HG03432 (cell line): ENCODE results near the gene ZNF121.
"Not testable (repeated sequence)": the region's sequence is repeated elsewhere in the genome, so short reads cannot be mapped to it uniquely, and the experiment has no call there.

Experiments
- ATAC-seq: cut with Tn5 transposase; IDR thresholded peaks from one replicate; pipeline ENCODE4 v1.9.1; 2021; ENCODE audit warnings: mild to moderate bottlenecking, moderate library complexity; ENCODE audit not compliant: unreplicated experiment

Gene ZNF121

DNA sequence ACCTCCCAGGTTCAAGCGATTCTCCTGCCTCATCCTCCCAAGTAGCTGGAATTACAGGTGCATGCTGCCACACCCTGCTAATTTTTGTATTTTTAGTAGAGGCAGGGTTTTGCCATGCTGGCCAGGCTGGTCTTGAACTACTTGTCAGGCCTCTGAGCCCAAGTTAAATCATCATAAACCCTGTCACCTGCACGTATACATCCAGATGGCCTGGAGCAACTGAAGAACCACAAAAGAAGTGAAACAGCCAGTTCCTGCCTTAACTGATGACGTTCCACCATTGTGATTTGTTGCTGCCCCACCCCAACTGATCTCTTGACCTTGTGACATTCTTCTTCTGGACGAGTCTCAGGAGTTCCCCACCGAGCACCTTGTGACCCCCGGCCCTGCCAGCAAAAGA is 45.1 kb downstream of the ZNF121 start:
- not testable (repeated sequence) for ATAC-seq

DNA sequence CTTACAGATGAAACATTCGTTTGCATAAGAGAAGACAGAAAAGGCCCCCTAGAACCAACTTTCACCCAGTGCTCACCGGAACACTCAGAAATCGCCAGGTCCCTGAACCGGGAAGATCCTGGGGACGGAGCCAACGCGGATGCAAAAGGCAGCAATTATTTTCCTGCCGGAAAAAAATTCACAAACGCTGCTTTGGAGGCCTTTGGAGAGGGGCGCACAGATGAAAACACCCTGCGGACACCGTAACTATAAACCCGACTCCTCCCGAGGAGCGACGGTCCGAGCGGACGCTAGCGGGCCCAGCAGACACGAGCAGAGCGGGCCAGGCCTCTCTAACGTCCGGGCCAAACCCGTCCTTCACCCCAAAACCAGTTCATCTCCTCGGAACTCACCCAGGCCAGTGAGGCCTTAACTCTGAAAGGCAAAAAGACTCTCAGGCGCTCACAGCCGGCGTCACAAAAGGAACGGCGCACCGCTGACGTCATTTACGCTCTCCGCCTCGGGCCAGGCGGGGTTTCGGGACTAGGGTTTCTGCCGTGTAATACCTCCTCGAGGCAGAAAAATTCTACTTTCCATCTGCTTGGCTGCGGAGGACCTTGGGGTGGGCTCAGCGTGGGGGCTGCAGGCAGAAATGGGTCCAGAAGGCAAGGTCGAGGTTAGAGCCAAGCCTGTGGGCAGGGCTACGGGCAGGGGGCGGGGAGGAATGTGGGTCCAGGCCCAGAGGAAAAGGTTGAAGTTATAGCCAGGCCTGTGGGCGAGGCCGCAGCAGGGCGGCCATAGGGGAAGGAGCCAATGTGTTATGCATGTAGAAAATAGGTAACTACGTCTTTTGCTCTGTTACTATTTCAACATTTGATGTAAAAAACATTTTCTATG is 45.9 kb downstream of the ZNF121 start, which contains the start of gene ZNF426:
Gene ZNF426 (minus strand): TSS at position 463 of the 876 bp plus-strand sequence. CDS start 2,413 bp downstream, outside the sequence.
- ATAC-seq, result peak; percentile 85

DNA sequence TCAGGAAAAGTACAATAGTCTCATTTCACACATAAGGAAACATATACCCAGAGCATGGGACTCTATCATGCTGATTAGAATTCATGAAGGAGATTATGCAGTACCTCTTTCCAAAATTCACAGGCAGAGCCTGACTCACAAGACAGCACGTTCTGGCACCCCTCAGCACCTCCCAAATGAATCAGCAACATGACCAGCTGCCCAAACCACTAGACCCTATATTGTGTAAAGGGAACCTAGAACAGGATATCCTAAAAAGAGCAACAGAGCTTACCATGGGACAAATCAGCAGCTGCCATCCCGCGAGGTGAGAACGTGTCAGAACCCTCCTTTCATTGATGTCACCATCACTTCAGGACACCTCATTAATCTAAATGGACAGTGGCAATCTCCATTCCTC is 48.4 kb downstream of the ZNF121 start:
- no peak for ATAC-seq

DNA sequence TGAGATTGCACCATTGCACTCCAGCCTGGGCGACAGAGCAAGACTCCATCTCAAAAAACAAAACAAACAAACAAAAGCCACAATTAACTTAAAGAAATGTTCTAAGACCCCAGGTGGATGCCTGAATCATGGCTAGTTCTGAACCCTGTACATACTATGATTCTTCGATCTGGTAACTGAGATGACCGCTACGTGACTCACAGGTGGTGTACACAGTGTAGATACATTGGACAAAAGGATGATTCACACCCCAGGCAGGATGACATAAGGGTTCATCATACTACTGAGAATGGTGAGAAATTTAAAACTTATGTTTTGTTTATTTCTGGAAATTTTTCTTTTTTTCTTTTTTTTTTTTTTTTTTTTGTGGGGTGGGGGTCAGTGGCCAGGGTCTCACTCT is 52.4 kb downstream of the ZNF121 start:
- no peak for ATAC-seq

DNA sequence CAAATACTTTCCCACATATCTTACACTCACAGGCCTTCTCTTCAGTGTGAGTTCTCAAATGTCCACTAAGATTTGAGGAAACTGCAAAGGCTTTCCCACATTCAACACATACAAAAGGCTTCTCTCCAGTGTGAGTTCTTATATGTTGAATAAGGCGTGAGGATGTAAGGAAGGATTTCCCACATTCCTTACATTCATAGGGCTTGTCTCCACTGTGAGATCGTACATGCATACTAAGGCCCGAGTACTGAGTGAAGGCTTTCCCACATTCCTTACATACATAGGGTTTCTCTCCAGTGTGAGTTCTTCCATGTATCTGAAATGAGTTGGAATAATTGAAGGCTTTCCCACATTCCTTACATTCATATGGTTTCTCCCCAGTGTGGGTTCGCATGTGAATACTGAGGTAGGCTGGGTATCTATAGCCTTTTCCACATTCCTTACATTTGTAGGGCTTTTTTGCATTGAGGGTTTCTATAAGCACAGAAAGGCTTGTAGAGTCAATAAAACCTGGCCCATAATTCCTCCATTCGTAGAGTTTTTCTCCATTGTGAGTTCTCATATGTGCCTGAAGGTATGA is 55.5 kb downstream of the ZNF121 start:
- no peak for ATAC-seq

GRCh38 chr19:9523885-9524474 is 60.3 kb downstream of the ZNF121 start:
- no peak for ATAC-seq
